Vagina (tissue), 2 donors: ENCODE data around the gene UGT1A3. TPM values are rescaled to one million over a fixed set of nuclear protein-coding genes. Genes with fewer than 3 reads are reported as not detected.

ENCODE experiments used
- DNase-seq, 2 donors: peaks; one replicate each; pipeline ENCODE4 v3.0.0-alpha.2; 2017; ENCODE audit errors: extremely low spot score in 2 of 2
- H3K27ac ChIP-seq: fragments of 200-600 bp; sonication (generic); one replicate; pipeline ENCODE4 v1.5.1; 2019
- H3K27me3 ChIP-seq: fragments of 200-600 bp; sonication (generic); one replicate; pipeline ENCODE4 v1.5.1; 2019
- H3K36me3 ChIP-seq, 2 donors: fragments of 200-600 bp; sonication (generic); one replicate each; pipeline ENCODE4 v1.5.1; 2017 to 2019
- H3K4me1 ChIP-seq: fragments of 200-600 bp; sonication (generic); one replicate; pipeline ENCODE4 v1.5.1; 2019
- H3K4me3 ChIP-seq, 2 donors: fragments of 200-600 bp; sonication (generic); 1 replicate in 1 of 2; 2 replicates in 1 of 2; pipeline ENCODE4 v1.5.1; 2016 to 2019
- H3K9me3 ChIP-seq: fragments of 200-600 bp; sonication (generic); one replicate; pipeline ENCODE4 v1.5.1; 2019
- CTCF ChIP-seq, 3 experiments: fragments of 450-650 bp in 2 of 3; fragments of 200-600 bp in 1 of 3; sonication (generic) in 1 of 3; IDR thresholded peaks; one replicate each; pipeline ENCODE4 v1.5.1; 2017 to 2019; ENCODE audit warnings: antibody characterized with exemption in 3 of 3, mild to moderate bottlenecking in 2 of 3, moderate library complexity in 2 of 3
- POLR2A ChIP-seq, 2 donors: fragments of 450-650 bp; IDR thresholded peaks; one replicate each; pipeline ENCODE4 v1.6.1; 2017; ENCODE audit warnings: antibody characterized with exemption in 2 of 2, mild to moderate bottlenecking in 2 of 2, moderate library complexity in 2 of 2
- POLR2AphosphoS5 ChIP-seq, 2 donors: sonication (generic); formaldehyde crosslinking; IDR thresholded peaks; one replicate each; pipeline ENCODE4 v1.9.0; 2017; ENCODE audit warnings: antibody characterized with exemption in 2 of 2, mild to moderate bottlenecking in 2 of 2, low read depth in 1 of 2; ENCODE audit not compliant: insufficient read depth in 1 of 2
- intact Hi-C: fragments of 100-400 bp; cut with DNase I; formaldehyde crosslinking; loops from one replicate; pipeline ENCODE4 v1.15.1; 2023
- total RNA-seq: library from RNA; depleted of rRNA; stranded (reverse); fragments of >200 nt; gene quantifications from one replicate; pipeline ENCODE4 v1.2.3, GENCODE V29; 2016

Gene UGT1A3
- total RNA-seq, 1 donor from 2014 or later = not detected

GRCh38 chr2:233691443-233692433 is 37.1 kb upstream of the UGT1A3 start:
- intact Hi-C loops = no loop called here
- H3K27me3 ChIP-seq = no peaks in the 10 kb centered on the region
- TF ChIP-seq POLR2AphosphoS5 (IDR thresholded peaks at IDR 0.05; ENCODE audit: insufficient read depth in 1 of 2, low read depth in 1 of 2) (peak; percentile 63 to 80), POLR2A (IDR thresholded peaks at IDR 0.05) (peak in 1 of 2 donors; percentile 20), CTCF (IDR thresholded peaks at IDR 0.05) (no peak)
- H3K9me3 ChIP-seq = no peaks in the 10 kb centered on the region
- peak overlapping the region; percentile 16 for H3K27ac ChIP-seq
- peak overlapping the region in 1 of 2 donors; percentile 33 for H3K4me3 ChIP-seq
- peak in 1 of 2 donors; percentile 92 for DNase-seq
- H3K4me1 ChIP-seq = peaks cover 8% of the 10 kb centered on the region
- no peaks in the 10 kb centered on the region for H3K36me3 ChIP-seq

- Histone ChIP-seq H3K36me3 (no peaks in the 10 kb centered on the region), H3K27ac (peak within 1 kb of the TSS; percentile 16), H3K27me3 (no peaks in the 10 kb centered on the region), H3K4me3 (peak within 1 kb of the TSS in 1 of 2 donors; percentile 33), H3K4me1 (peaks cover 8% of the 10 kb centered on the region), H3K9me3 (no peaks in the 10 kb centered on the region)
- DNase-seq = no peak
- TF ChIP-seq CTCF (IDR thresholded peaks at IDR 0.05) (no peak), POLR2A (IDR thresholded peaks at IDR 0.05) (no peak), POLR2AphosphoS5 (IDR thresholded peaks at IDR 0.05; ENCODE audit: insufficient read depth in 1 of 2, low read depth in 1 of 2) (no peak)
- intact Hi-C loops = no loop called here
These were observed 36.2 kb upstream of the UGT1A3 start, which contains the start of gene UGT1A6 for GRCh38 chr2:233692648-233693047. Gene UGT1A6 (plus strand): TSS chr2:233692890. CDS start chr2:233693005, 115 bp downstream.

GRCh38 chr2:233693963-233694362 is 34.9 kb upstream of the UGT1A3 start:
- H3K4me3 ChIP-seq = no peak overlapping the region
- no peaks in the 10 kb centered on the region for H3K9me3 ChIP-seq
- DNase-seq = no peak
- intact Hi-C loops = no loop called here
- TF ChIP-seq POLR2A (IDR thresholded peaks at IDR 0.05) (no peak), CTCF (IDR thresholded peaks at IDR 0.05) (no peak), POLR2AphosphoS5 (IDR thresholded peaks at IDR 0.05; ENCODE audit: insufficient read depth in 1 of 2, low read depth in 1 of 2) (no peak)
- H3K36me3 ChIP-seq = no peaks in the 10 kb centered on the region
- peaks cover 8% of the 10 kb centered on the region for H3K4me1 ChIP-seq
- H3K27me3 ChIP-seq = no peaks in the 10 kb centered on the region
- no peak overlapping the region for H3K27ac ChIP-seq

GRCh38 chr2:233698740-233699139 is 30.1 kb upstream of the UGT1A3 start:
- H3K27ac ChIP-seq = no peak overlapping the region
- TF ChIP-seq POLR2A (IDR thresholded peaks at IDR 0.05) (no peak), CTCF (IDR thresholded peaks at IDR 0.05) (no peak), POLR2AphosphoS5 (IDR thresholded peaks at IDR 0.05; ENCODE audit: insufficient read depth in 1 of 2, low read depth in 1 of 2) (no peak)
- no peak overlapping the region for H3K4me3 ChIP-seq
- intact Hi-C loops = no loop called here
- no peaks in the 10 kb centered on the region for H3K4me1 ChIP-seq
- no peak for DNase-seq
- no peaks in the 10 kb centered on the region for H3K9me3 ChIP-seq
- H3K27me3 ChIP-seq = no peaks in the 10 kb centered on the region
- H3K36me3 ChIP-seq = no peaks in the 10 kb centered on the region
